Activated naive CD4-positive, alpha-beta T cell treated with anti-CD3 and anti-CD28 coated beads, Interleukin-2, amount 50 U/mL, for 16 hours (primary cell): ENCODE results near the gene NDUFA12.

Source experiments
- DNase-seq: peaks from one replicate; pipeline ENCODE4 v3.0.0-alpha.2; 2020

Gene NDUFA12

GRCh38 chr12:94930772-94931171, 72.7 kb downstream of the NDUFA12 start:
- no peak for DNase-seq

GRCh38 chr12:94930216-94930654, 73.3 kb downstream of the NDUFA12 start:
- no peak for DNase-seq

GRCh38 chr12:94929780-94930179, 73.7 kb downstream of the NDUFA12 start:
- DNase-seq = no peak

GRCh38 chr12:94925729-94926128, 77.8 kb downstream of the NDUFA12 start:
- no peak for DNase-seq

GRCh38 chr12:94925206-94925605, 78.3 kb downstream of the NDUFA12 start:
- no peak for DNase-seq

- no peak for DNase-seq
Observed at GRCh38 chr12:94922561-94922960, 80.9 kb downstream of the NDUFA12 start.
